HG02763 (cell line): ENCODE results near the gene RHBDL2.
"Not testable (repeated sequence)": the region's sequence is repeated elsewhere in the genome, so short reads cannot be mapped to it uniquely, and the experiment has no call there.

Experiments used
- ATAC-seq: cut with Tn5 transposase; IDR thresholded peaks from one replicate; pipeline ENCODE4 v1.9.1; 2021; ENCODE audit warnings: mild to moderate bottlenecking, moderate library complexity; ENCODE audit not compliant: unreplicated experiment

The RHBDL2 gene

DNA sequence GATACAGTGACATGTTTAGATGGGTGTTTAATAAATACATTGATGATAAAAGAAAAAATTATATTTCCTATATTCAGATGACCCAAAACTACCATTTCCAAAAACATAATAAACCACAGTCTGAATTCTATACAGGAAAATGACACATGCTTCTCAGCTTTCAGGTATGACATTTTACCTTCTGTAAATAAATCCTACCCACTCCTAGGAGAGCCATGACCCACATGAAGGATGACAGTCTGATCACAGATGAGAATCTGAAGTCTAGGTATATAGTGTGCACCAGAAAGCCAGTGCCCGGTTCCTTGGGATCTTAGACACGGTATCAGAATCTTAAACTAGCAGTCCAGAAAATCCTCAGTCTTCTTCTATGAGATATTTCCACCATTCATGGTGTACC, 56.5 kb downstream of the RHBDL2 start:
- no peak for ATAC-seq

DNA sequence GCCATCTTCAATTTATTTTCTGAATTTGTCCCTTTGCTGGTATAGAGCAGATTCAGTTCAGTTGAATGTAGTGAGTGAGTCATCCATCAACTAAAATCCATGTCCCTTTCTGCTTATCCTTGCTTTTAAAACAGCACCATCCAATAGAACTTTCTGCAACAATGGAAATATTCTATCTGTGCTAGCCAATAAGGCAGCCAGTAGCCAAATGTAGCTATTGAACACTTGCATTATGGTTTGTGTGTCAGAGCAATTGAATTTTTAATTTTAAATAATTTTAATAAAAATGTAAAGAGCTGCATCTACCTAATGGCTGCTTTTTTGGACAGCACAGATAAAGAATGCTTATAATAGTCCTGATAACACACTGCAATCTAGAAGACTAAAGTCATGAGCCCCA, 60.1 kb downstream of the RHBDL2 start, which contains the start of gene GJA9:
GJA9 (minus strand) TSS at position 101 of the 400 bp plus-strand sequence. CDS start 5,489 bp downstream, outside the sequence.
- ATAC-seq: no peak

DNA sequence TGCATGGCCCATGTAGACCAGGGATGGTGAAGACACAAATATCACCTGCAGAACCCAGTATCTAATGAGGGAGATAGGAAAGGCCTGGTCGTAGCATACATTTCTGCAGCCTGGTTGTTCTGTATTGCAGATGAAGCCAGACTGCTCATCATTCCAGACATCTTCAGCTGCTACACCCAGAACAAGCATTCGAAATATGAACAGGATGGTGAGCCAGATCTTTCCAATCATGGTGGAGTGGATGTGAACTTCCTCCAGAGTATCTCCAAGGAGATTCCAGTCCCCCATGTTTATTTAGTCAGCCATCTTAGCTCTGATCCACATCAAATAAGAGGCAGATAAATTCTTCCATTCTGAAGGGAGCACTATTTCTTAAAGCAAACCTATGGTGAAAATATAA, 65.8 kb downstream of the RHBDL2 start:
- ATAC-seq: no peak

DNA sequence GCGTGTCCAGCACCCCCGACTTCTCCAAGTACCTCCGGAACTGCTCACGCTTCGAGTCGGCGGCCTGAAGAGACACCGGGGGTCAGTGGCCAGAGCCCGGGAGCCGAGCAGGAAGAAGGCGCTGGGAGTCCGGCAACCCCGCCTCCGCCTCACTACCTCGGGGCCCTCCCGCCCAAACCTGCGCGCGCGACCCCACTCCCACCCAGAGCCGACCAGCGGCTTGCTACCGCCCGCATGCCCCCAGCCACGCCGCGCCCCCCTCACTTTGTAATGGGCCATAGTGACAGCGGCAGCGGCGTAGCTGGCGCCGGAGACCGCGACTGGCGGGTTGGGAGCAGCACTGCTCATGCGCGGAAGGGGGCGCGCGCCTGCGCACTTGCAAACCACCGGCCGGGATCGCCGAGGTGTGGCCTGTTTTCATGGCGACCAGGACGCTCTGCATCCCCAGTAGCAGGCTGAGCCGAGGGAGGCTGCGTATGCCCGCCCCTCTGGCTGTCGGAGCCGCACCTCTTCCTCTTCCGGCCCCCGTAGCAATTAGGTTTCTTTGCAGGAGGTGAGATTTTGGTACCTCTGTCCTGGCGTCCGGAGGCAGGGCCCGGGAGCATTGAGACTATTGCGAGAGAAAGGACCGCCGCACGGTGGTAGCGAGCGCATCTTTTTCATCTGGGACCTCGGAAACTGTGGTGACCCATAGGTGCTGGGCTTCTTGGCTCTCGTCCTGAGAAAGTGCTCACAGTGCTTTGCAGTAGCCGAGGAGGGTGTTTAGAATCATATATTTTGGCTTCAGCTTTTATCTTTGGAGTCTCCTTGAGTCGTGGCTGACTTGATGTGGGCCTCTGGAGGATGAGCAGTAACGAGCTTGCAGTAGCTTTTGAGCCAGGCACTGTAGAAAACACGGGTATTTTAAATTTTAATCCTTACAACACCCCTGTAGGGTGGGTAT, 68.3 kb downstream of the RHBDL2 start, which contains the start of gene MYCBP:
MYCBP (minus strand) TSS at position 322 of the 943 bp plus-strand sequence; CDS start at position 279, 43 bp downstream.
- ATAC-seq: peak; percentile 97

DNA sequence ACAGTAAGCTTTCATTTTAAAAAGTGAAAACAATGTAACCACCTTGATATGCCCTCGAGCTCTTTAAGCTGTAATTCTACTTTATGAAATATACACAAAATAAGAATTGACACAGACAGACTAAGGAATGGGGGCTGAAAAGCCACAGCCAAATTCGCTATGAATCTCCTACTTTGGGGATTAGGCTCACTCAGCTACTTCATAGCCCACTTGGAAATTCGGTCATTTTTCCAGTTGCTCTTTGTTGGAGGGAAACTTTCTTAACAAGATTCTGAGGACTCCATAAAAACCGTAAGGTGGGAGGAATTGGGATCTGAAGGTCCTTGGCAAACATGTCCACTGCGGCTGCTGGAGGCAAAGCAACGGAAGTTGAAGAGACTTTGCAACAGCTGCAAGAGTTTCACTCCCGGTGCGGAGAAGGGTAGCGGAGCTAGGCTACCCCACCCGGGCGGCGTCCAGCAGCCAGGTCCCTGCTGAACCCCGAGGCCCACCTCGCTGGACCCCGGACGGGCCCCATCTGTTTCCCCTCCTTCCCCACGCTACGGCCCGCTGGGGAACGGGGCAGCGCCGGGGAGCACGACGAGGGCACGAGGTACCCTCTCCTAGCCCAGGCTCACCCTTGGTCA, 69.1 kb downstream of the RHBDL2 start:
- peak; percentile 14 for ATAC-seq

DNA sequence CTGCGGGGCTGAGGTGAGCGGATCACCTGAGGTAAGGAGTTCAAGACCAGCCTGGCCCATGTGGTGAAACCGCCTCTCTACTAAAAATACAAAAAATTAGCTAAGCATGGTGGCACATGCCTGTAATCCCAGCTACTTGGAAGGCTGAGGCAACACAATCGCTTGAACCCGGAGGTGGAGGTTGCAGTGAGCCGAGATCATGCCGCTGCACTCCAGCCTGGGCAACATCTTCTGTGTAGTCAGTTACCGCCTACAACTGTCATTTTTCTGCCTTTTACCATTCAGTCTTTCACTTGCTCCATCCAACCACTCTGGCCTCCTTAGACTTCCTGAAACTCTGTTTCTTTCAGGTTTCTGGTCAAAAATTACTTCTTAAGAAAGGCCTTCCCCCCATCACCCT, 70.6 kb downstream of the RHBDL2 start:
- ATAC-seq: no peak

DNA sequence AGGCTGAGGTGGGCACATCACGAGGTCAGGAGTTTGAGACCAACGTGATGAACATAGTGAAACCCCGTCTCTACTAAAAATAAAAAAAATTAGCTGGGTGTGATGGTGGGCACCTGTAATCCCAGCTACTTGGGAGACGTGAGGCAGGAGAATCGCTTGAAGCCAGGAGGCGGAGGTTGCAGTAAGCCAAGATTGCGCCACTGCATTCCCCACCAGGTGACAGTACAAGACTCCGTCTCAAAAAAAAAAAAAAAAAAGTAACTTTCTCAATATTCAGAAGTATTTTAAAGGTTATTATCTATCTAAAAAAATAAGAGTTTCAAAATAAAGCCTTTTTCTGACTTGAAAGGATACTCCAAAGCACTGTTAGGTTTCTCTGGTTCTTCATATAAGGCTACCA, 74.4 kb downstream of the RHBDL2 start:
- ATAC-seq: no peak

DNA sequence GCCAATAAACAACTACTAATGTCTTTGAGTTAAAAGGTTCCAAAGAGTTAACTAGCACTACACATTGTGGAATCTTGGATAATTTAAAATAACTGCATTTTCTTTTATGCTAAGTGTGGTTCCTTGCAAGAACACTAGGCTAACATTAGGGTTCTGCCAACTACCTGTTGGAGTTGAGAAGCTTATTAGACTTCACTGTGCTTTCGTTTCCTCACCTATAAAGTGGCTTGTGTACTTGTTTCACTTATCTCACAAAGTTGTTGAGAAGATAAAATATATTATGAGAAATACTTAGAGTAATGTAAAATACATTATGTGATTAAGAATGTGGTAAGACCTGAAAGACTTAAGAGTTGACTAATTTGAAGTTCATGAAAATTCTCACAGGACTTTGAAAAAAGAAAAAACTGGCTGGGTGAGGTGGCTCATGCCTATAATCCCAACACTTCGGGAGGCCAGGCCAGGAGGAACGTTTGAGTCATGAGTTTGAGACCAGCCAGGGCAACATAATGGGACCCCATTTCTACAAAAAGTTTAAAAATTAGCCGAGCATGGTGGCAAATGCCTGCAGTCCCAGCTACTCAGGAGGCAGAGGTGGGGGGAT, 76.4 kb downstream of the RHBDL2 start:
- no peak for ATAC-seq

DNA sequence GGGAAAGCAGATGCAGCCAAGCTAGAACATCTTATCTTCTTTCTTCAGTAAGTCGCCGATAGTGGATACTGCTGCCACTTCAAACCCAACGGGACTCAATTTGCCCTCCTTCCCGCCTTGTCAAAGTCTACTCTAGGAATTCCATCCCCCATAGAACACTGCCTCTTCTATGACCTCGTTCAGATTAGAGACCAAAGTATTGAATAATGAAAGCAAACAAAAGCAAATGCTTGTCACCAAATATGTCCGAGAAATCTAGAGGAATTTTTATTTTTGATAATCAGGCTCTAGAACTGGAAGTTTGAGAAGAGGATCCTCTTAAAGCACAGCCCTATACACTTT, 81.2 kb downstream of the RHBDL2 start:
- no peak for ATAC-seq

DNA sequence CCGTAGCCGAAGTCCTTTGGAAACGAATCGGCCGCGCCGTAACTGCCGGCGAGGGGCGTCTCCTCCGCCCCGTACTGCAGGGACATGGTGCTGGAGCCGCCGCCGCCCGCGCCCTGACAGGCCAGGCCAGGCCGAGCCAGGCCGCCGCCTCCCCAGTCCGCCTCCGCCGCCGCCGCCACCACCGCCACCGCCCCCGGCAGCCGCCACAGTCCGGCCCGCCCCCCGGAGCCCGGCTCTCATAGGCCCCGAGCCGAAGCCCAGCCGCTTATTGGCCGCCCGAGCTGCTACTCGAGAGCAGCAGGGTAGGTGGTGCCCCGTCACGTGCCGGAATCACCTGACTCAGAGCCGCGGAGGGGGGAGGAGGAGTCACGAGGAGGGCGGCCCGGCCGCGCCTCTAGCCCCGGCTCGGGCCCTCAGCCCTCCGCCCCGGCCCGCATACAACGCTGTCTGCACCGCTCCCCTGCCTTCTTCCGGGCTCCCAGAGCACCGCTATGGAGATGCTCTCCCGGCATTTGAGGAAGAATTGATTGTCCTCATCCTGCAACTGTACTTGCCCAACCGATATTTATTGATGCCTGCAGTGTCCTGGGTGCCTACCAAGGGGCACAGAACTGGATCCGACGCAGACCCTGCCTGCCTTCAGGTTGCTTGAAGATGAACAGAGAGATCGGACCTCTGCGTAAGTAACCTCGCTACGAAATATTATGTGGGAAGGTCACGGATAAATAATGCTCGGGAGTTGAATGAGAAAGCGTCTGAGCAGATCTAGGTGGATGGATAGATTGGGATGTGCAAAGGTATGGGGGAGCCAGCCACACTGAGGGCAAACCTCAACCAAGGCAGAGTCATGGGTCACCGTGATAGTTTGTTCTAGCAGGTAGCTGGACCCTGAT, 81.8 kb downstream of the RHBDL2 start, which contains the start of gene RRAGC:
RRAGC (minus strand) TSS at position 212 of the 893 bp plus-strand sequence; CDS start at position 86, 126 bp downstream.
- peak; percentile 93 for ATAC-seq

DNA sequence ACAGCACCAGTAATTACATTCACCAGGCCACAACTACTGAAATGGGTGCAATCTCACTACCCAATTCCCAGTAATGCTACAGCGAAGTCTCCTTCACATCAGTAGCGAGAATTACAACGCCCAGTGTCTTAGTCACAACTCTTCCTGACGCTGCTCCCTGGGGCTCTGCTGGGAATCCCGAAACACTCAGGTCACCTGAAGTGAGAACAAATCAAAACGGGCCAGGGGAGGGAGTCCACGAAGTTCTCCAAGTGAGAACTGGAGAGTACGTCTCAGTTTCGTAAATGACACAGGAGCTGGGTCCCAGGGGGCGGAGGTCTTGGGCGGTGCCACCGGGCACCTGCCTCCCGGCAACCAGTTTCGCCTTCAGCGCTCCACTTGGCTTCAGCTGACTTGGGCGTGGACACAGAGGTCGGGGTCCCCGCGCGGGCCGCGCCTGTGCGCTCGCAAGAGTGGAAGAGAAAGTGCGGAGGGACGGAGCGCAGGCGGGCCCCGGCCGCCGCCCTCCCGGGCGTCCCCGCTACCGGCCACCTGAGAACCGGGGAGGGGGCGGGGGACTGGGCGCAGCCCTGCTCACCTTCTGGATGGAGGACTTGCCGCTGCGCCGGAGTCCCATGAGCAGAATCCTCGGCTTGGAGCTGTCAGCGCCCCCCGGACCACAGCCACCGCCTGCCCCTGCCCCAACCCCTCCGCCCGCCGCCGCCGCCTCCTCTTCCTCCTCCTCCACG, 82.6 kb downstream of the RHBDL2 start:
- ATAC-seq: peak; percentile 23

DNA sequence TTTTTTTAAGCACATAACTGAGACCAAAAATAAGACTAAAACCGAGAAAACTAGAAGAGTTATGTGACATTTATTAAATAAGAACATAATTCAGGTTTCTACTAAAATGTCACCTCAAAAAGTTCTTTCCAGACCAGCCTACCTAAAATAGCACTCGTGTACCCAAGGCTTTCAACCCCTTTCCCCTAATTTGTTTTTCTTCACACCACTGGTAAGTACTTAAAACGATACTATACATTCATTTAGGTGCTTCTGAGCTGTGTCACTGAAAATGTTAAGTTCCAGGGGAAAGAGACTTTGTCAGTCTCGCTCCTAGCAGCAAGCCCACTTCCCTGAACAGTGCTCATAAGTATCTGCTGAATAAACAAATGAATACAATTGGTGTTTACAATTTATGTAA, 88.8 kb downstream of the RHBDL2 start:
- no peak for ATAC-seq

DNA sequence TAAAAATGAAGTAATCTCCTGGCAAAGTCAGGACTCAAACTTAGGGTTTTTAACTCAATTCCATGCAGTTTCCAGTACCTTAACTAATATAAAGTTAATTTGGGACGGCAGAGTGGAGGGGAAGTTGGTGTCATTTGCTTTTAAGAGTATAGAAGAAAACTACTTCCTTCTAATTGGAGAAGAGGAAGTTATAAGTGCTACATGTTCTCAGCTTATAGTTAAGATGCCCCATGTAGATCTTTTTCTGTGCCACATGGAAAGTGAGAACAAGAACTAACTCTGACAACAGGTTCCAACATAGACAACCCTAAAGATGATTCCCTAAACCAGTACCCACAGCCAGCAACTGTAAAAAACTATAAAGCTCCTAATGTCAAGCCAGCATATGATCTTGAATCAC, 93.6 kb downstream of the RHBDL2 start:
- ATAC-seq: no peak

DNA sequence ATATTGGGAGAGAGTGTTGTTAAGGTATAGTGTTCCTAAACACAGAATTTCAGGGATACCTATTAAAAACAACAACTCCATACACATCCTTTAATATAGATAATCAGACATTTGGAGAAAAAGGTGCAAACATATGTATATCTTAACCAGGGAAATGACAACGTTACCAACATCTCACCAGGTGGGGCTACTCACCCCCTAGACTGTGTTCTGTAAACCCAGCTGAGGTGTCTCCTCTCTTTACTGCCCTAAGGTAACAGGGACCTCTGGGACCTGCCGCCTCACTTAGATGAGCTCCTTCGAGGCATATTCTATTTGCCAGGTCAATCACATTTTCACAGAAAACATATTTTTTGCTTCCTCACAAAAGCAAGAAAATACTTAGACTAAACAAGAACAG, 95.4 kb downstream of the RHBDL2 start:
- no peak for ATAC-seq

DNA sequence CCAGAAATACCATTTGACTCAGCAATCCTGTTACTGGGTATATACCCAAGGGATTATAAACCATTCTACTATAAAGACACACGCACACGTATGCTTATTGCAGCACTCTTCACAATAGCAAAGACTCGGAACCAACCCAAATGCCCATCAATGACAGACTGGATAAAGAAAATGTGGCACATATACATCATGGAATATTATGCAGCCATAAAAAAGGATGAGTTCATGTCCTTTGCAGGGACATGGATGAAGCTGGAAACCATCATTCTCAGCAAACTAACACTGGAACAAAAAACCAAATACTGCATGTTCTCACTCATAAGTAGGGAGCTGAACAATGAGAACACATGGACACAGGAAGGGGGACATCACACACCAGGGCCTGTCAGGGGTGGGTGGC, 96.5 kb downstream of the RHBDL2 start:
- ATAC-seq: not testable (repeated sequence)

DNA sequence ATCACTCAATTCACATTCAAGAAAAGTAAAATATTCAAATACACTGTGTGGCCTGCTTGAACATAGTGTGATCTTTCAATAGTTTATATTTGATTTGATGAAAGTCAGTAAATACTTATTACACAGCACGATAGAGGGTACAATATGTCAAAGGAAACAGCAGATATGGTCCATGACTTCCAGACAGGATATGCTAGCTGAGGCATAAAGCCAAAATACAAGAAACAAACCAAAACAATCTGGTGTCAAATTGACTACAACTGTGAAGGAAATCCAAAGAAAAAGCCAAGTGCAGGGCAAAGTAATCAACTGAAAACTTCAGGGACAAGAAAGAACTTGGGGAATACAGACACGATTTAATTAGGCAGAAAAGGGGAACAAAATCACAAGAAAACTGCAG, 101.3 kb downstream of the RHBDL2 start:
- ATAC-seq: no peak

DNA sequence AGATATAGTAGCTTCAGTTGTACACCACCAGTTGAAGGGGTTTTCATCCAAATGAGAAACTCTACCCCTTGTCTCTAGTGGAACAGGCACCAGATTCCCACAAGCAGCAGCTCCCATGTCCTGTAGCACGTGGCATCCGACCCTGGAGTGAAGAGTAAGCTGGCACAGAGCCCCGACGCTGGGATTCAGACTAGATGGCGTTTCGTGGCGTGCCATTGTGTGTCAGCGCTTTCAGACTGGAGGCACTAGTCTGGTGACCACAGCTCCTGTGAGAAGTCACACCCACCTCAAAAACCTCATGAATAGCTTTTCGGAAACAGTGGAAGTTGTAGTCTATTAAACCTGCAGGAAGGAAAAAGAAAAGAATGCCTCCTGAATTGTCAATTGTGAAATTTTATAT, 102.3 kb downstream of the RHBDL2 start:
- ATAC-seq: no peak

DNA sequence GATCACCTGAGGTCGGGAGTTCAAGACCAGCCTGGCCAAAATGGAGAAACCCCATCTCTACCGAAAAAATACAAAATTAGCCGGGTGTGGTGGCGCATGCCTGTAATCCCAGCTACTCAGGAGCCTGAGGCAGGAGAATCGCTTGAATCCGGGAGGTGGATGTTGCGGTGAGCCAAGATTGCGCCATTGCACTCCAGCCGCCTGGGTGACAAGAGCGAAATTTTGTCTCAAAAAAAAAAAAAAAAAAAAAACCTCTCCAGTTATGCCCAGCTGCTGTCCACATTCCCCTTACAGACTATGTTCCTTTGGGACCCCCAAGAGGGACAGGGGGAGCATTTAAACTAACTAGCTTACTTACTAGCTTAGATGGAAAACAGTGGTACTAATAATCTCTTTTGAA, 105.3 kb downstream of the RHBDL2 start:
- not testable (repeated sequence) for ATAC-seq
